Measurements from ENCODE around the gene RAB23.

GRCh38 chr6:57201718-57202117 lies 20.4 kb downstream of the RAB23 start:
- TF ChIP-seq CREB1 (IDR thresholded peaks at IDR 0.05): no peak
- TF ChIP-seq CTCF (IDR thresholded peaks at IDR 0.05; ENCODE audit: control extremely low read depth in 1 of 3, insufficient read depth in 1 of 3, low read depth in 1 of 3, low read length in 3 of 3): no peak
- TF ChIP-seq EP300 (IDR thresholded peaks at IDR 0.05; ENCODE audit: borderline replicate concordance in 1 of 2, low read depth in 2 of 2, low read length in 2 of 2): no peak
- no peak for TF ChIP-seq HDAC2 (IDR thresholded peaks at IDR 0.05; ENCODE audit: borderline replicate concordance in 1 of 2, low read depth in 2 of 2, low read length in 2 of 2)
- TF ChIP-seq USF2 (IDR thresholded peaks at IDR 0.05; ENCODE audit: low read length): no peak
- TF ChIP-seq POLR2A (IDR thresholded peaks at IDR 0.05; ENCODE audit: control extremely low read depth in 1 of 2, low read depth in 2 of 2, low read length in 2 of 2): no peak
- TF ChIP-seq SIX5 (IDR thresholded peaks at IDR 0.05; ENCODE audit: low read depth, low read length): no peak
- no peak for TF ChIP-seq POLR2AphosphoS5 (IDR thresholded peaks at IDR 0.05; ENCODE audit: low read depth, low read length)
- TF ChIP-seq JUN (IDR thresholded peaks at IDR 0.05; ENCODE audit: low read depth, low read length): no peak
- TF ChIP-seq CHD2 (IDR thresholded peaks at IDR 0.05; ENCODE audit: low read length): no peak
